Gastrocnemius medialis (tissue), 4 donors: ENCODE results near the gene POLD2. TPM values are rescaled to one million over a fixed set of nuclear protein-coding genes. Genes with fewer than 3 reads are reported as not detected.

Source experiments
- ATAC-seq, 2 donors: fragments of 150-250 bp; one replicate each; pipeline ENCODE4 v1.9.1; 2016
- DNase-seq, 2 donors: peaks; one replicate each; pipeline ENCODE4 v3.0.0-alpha.2; 2019
- H3K27ac ChIP-seq, 4 donors: fragments of 200-600 bp; sonication (generic); 1 replicate in 1 of 4; 2 replicates in 3 of 4; pipeline ENCODE4 v1.5.1; 2016 to 2018; ENCODE audit warnings: mild to moderate bottlenecking in 2 of 4, moderate library complexity in 1 of 4
- H3K27me3 ChIP-seq, 3 donors: fragments of 200-600 bp; sonication (generic) in 2 of 3; 1 replicate in 1 of 3; 2 replicates in 2 of 3; pipeline versions ENCODE4 v1.5.1 to v1.6.0; 2016 to 2019; ENCODE audit warnings: mild to moderate bottlenecking in 1 of 3, moderate library complexity in 1 of 3
- H3K36me3 ChIP-seq, 2 donors: fragments of 200-600 bp; sonication (generic) in 1 of 2; one replicate each; pipeline ENCODE4 v1.5.1; 2017 to 2018
- H3K4me1 ChIP-seq, 2 donors: fragments of 200-600 bp; sonication (generic) in 1 of 2; one replicate each; pipeline ENCODE4 v1.5.1; 2016 to 2017; ENCODE audit warnings: mild to moderate bottlenecking in 2 of 2
- H3K4me3 ChIP-seq, 4 donors: fragments of 200-600 bp; sonication (generic) in 3 of 4; 1 replicate in 1 of 4; 2 replicates in 3 of 4; pipeline ENCODE4 v1.5.1; 2016 to 2019; ENCODE audit warnings: mild to moderate bottlenecking in 2 of 4
- H3K9me3 ChIP-seq, 3 donors: fragments of 200-600 bp; sonication (generic) in 2 of 3; 1 replicate in 1 of 3; 2 replicates in 2 of 3; pipeline ENCODE4 v1.5.1; 2016 to 2019
- CTCF ChIP-seq, 5 experiments: fragments of 450-650 bp in 3 of 5; fragments of 200-600 bp in 2 of 5; sonication (generic) in 2 of 5; IDR thresholded peaks in 4 of 5; conservative IDR thresholded peaks in 1 of 5; 1 replicate in 4 of 5; 2 replicates in 1 of 5; pipeline ENCODE4 v1.5.1; 2016 to 2019; ENCODE audit warnings: antibody characterized with exemption in 5 of 5, mild to moderate bottlenecking in 3 of 5, moderate library complexity in 3 of 5
- POLR2A ChIP-seq, 2 donors: fragments of 450-650 bp; IDR thresholded peaks; one replicate each; pipeline ENCODE4 v1.6.1; 2017; ENCODE audit warnings: antibody characterized with exemption in 2 of 2, mild to moderate bottlenecking in 2 of 2, moderate library complexity in 2 of 2
- in situ Hi-C, 4 donors: fragments of 200-750 bp; cut with MboI; loops; one replicate each; pipeline versions ENCODE4 v1.15.0 to v1.8.0; 2017; ENCODE audit warnings: low sequenced_read_pairs in 4 of 4
- intact Hi-C: fragments of 100-400 bp; cut with DNase I; formaldehyde crosslinking; loops from one replicate; pipeline ENCODE4 v1.15.1; 2023; ENCODE audit warnings: low total_unique reads
- total RNA-seq, 4 donors: library from RNA; depleted of rRNA; stranded (reverse); fragments of >200 nt; gene quantifications; one replicate each; pipeline versions ENCODE4 v1.1.0 to v1.2.3, GENCODE V29; 2016

Gene POLD2
- total RNA-seq, 4 donors from 2014 or later = 69.4 to 93.0 (median 77.7) TPM

- in situ Hi-C loops = no loop called here
- DNase-seq (no peak), ATAC-seq (no peak)
- H3K36me3 ChIP-seq = no peaks in the 10 kb centered on the region
- H3K4me1 ChIP-seq = peaks cover 17 to 20% of the 10 kb centered on the region in 2 donors
- H3K27me3 ChIP-seq = no peaks in the 10 kb centered on the region
- peak overlapping the region in 1 of 4 donors; percentile 77 for H3K27ac ChIP-seq
- intact Hi-C loops = no loop called here
- H3K9me3 ChIP-seq = no peaks in the 10 kb centered on the region
- no peak overlapping the region for H3K4me3 ChIP-seq
- TF ChIP-seq CTCF (IDR thresholded peaks at IDR 0.05 in 4 of 5, conservative IDR thresholded peaks at IDR 0.05 in 1 of 5) = no peak
- TF ChIP-seq POLR2A (IDR thresholded peaks at IDR 0.05) = no peak
These were observed 36.7 kb downstream of the POLD2 start for GRCh38 chr7:44086627-44087026.

- H3K4me1 ChIP-seq = peaks cover 25 to 30% of the 10 kb centered on the region in 2 donors
- H3K27me3 ChIP-seq = no peaks in the 10 kb centered on the region
- in situ Hi-C loops = no loop called here
- no peaks in the 10 kb centered on the region for H3K36me3 ChIP-seq
- TF ChIP-seq POLR2A (IDR thresholded peaks at IDR 0.05) (no peak), CTCF (IDR thresholded peaks at IDR 0.05 in 4 of 5, conservative IDR thresholded peaks at IDR 0.05 in 1 of 5) (no peak)
- ATAC-seq (no peak), DNase-seq (no peak)
- no peaks in the 10 kb centered on the region for H3K9me3 ChIP-seq
- no peak overlapping the region for H3K4me3 ChIP-seq
- no peak overlapping the region for H3K27ac ChIP-seq
- intact Hi-C loops = no loop called here
These were observed 37.8 kb downstream of the POLD2 start for GRCh38 chr7:44085546-44085945.

- Histone ChIP-seq H3K27ac (no peak overlapping the region), H3K4me1 (peaks cover 34 to 38% of the 10 kb centered on the region in 2 donors), H3K36me3 (peaks cover 0 to 6% of the 10 kb centered on the region in 2 donors), H3K27me3 (no peaks in the 10 kb centered on the region), H3K9me3 (no peaks in the 10 kb centered on the region), H3K4me3 (no peak overlapping the region)
- DNase-seq (no peak), ATAC-seq (no peak)
- intact Hi-C loops (loop anchor here (5.0 kb wide), 1 partner anchor 238 kb away; no protein-coding TSS in a partner anchor), in situ Hi-C loops (no loop called here)
- TF ChIP-seq CTCF (IDR thresholded peaks at IDR 0.05 in 4 of 5, conservative IDR thresholded peaks at IDR 0.05 in 1 of 5) = no peak
- TF ChIP-seq POLR2A (IDR thresholded peaks at IDR 0.05) = no peak
These were observed 38.6 kb downstream of the POLD2 start for GRCh38 chr7:44084701-44085100.

GRCh38 chr7:44083796-44084195 is 39.6 kb downstream of the POLD2 start:
- no peak for ATAC-seq
- intact Hi-C loops = loop anchor here (1.0 to 5.0 kb wide), 4 partner anchors 19 to 499 kb away; partner anchors contain the start of genes PGAM2 and TMED4

More at GRCh38 chr7:44083796-44084195, 39.6 kb downstream of the POLD2 start:
- H3K4me1 ChIP-seq = peaks cover 39 to 42% of the 10 kb centered on the region in 2 donors
- H3K4me3 ChIP-seq = no peak overlapping the region
- TF ChIP-seq CTCF (IDR thresholded peaks at IDR 0.05 in 4 of 5, conservative IDR thresholded peaks at IDR 0.05 in 1 of 5) (no peak), POLR2A (IDR thresholded peaks at IDR 0.05) (no peak)
- DNase-seq = no peak
- in situ Hi-C loops = no loop called here
- peaks cover 0 to 15% of the 10 kb centered on the region in 2 donors for H3K36me3 ChIP-seq
- H3K9me3 ChIP-seq = no peaks in the 10 kb centered on the region
- no peaks in the 10 kb centered on the region for H3K27me3 ChIP-seq
- H3K27ac ChIP-seq = peak overlapping the region in 3 of 4 donors; percentile 90 to 93 (median 92)
